ENCODE data around the gene RAP1GDS1. TPM values are rescaled to one million over a fixed set of nuclear protein-coding genes. Genes with fewer than 3 reads are reported as not detected.
A peak's percentile ranks its signal among the peaks of the same experiment; 100 is the strongest.
"Not testable (repeated sequence)": the region's sequence is repeated elsewhere in the genome, so short reads cannot be mapped to it uniquely, and the experiment has no call there.

Gene RAP1GDS1
- total RNA-seq, 1 donor from 2014 or later: 64.5 TPM

GRCh38 chr4:98406819-98407218 is 145.6 kb downstream of the RAP1GDS1 start:
- no peak for DNase-seq (ENCODE audit: low read depth)

GRCh38 chr4:98411731-98412130 is 150.5 kb downstream of the RAP1GDS1 start:
- H3K27me3 ChIP-seq (ENCODE audit: insufficient read depth, low read length): no peaks in the 10 kb centered on the region
- no peak overlapping the region for H3K4me2 ChIP-seq (ENCODE audit: low read length)
- no peaks in the 10 kb centered on the region for H3K79me2 ChIP-seq (ENCODE audit: insufficient read depth, low read length)
- H3K27ac ChIP-seq (ENCODE audit: low read depth, low read length): no peak overlapping the region
- no peaks in the 10 kb centered on the region for H4K20me1 ChIP-seq (ENCODE audit: insufficient read depth, low read length)
- no peak overlapping the region for H3K9ac ChIP-seq (ENCODE audit: low read length)
- H3K4me1 Mint-ChIP-seq (ENCODE audit: low read depth, unreplicated experiment): no peaks in the 10 kb centered on the region
- no peaks in the 10 kb centered on the region for H3K27me3 Mint-ChIP-seq (ENCODE audit: low read depth, unreplicated experiment)
- peaks cover 2% of the 10 kb centered on the region for H3K36me3 ChIP-seq (ENCODE audit: insufficient read depth, low read length)
- peaks cover 11% of the 10 kb centered on the region for H3K36me3 Mint-ChIP-seq (ENCODE audit: low read depth, unreplicated experiment)
- no peak overlapping the region for H2AFZ ChIP-seq (ENCODE audit: low read depth, low read length)
- H3K9me3 Mint-ChIP-seq (ENCODE audit: unreplicated experiment): peaks cover 7% of the 10 kb centered on the region
- DNase-seq (ENCODE audit: low read depth) (no peak), FAIRE-seq (no peak)
- H3K27ac Mint-ChIP-seq (ENCODE audit: unreplicated experiment): no peak overlapping the region
- H3K4me1 ChIP-seq (ENCODE audit: insufficient read depth, low read length): no peaks in the 10 kb centered on the region
- no peak overlapping the region for H3K4me3 ChIP-seq (ENCODE audit: insufficient read depth, low read depth, low read length)
- H3K4me3 Mint-ChIP-seq (ENCODE audit: unreplicated experiment): no peak overlapping the region
- TF ChIP-seq EZH2 (IDR thresholded peaks at IDR 0.05; ENCODE audit: insufficient read depth, low read length) (no peak), CTCF (IDR thresholded peaks at IDR 0.05; ENCODE audit: insufficient read depth, low read depth, low read length) (no peak)
- no peaks in the 10 kb centered on the region for H3K9me3 ChIP-seq (ENCODE audit: insufficient read depth, low read depth, low read length)

More at GRCh38 chr4:98406819-98407218, 145.6 kb downstream of the RAP1GDS1 start:
- Mint-ChIP-seq H3K27me3 (ENCODE audit: low read depth, unreplicated experiment) (no peaks in the 10 kb centered on the region), H3K27ac (ENCODE audit: unreplicated experiment) (no peak overlapping the region), H3K9me3 (ENCODE audit: unreplicated experiment) (no peaks in the 10 kb centered on the region), H3K4me3 (ENCODE audit: unreplicated experiment) (no peak overlapping the region), H3K36me3 (ENCODE audit: low read depth, unreplicated experiment) (no peaks in the 10 kb centered on the region), H3K4me1 (ENCODE audit: low read depth, unreplicated experiment) (no peaks in the 10 kb centered on the region)
- Histone ChIP-seq H3K27ac (ENCODE audit: low read depth, low read length) (no peak overlapping the region), H3K79me2 (ENCODE audit: insufficient read depth, low read length) (no peaks in the 10 kb centered on the region), H3K27me3 (ENCODE audit: insufficient read depth, low read length) (no peaks in the 10 kb centered on the region), H2AFZ (ENCODE audit: low read depth, low read length) (no peak overlapping the region), H3K4me2 (ENCODE audit: low read length) (no peak overlapping the region), H3K36me3 (ENCODE audit: insufficient read depth, low read length) (no peaks in the 10 kb centered on the region), H4K20me1 (ENCODE audit: insufficient read depth, low read length) (no peaks in the 10 kb centered on the region), H3K9ac (ENCODE audit: low read length) (no peak overlapping the region), H3K4me1 (ENCODE audit: insufficient read depth, low read length) (no peaks in the 10 kb centered on the region), H3K4me3 (ENCODE audit: insufficient read depth, low read depth, low read length) (no peak overlapping the region), H3K9me3 (ENCODE audit: insufficient read depth, low read depth, low read length) (no peaks in the 10 kb centered on the region)
- FAIRE-seq: no peak
- TF ChIP-seq EZH2 (IDR thresholded peaks at IDR 0.05; ENCODE audit: insufficient read depth, low read length) (no peak), CTCF (IDR thresholded peaks at IDR 0.05; ENCODE audit: insufficient read depth, low read depth, low read length) (no peak)

GRCh38 chr4:98416844-98417243 is 155.7 kb downstream of the RAP1GDS1 start:
- no peak for TF ChIP-seq EZH2 (IDR thresholded peaks at IDR 0.05; ENCODE audit: insufficient read depth, low read length)
- Histone ChIP-seq H4K20me1 (ENCODE audit: insufficient read depth, low read length) (no peaks in the 10 kb centered on the region), H3K4me3 (ENCODE audit: insufficient read depth, low read depth, low read length) (no peak overlapping the region), H3K4me1 (ENCODE audit: insufficient read depth, low read length) (peaks cover 14% of the 10 kb centered on the region), H3K79me2 (ENCODE audit: insufficient read depth, low read length) (no peaks in the 10 kb centered on the region), H3K9me3 (ENCODE audit: insufficient read depth, low read depth, low read length) (no peaks in the 10 kb centered on the region), H3K4me2 (ENCODE audit: low read length) (no peak overlapping the region), H3K9ac (ENCODE audit: low read length) (no peak overlapping the region), H3K36me3 (ENCODE audit: insufficient read depth, low read length) (peaks cover 6% of the 10 kb centered on the region), H3K27me3 (ENCODE audit: insufficient read depth, low read length) (no peaks in the 10 kb centered on the region), H2AFZ (ENCODE audit: low read depth, low read length) (no peak overlapping the region), H3K27ac (ENCODE audit: low read depth, low read length) (no peak overlapping the region)
- no peak for DNase-seq (ENCODE audit: low read depth)
- no peak for FAIRE-seq
- no peak overlapping the region for H3K4me3 Mint-ChIP-seq (ENCODE audit: unreplicated experiment)
- peaks cover 9% of the 10 kb centered on the region for H3K4me1 Mint-ChIP-seq (ENCODE audit: low read depth, unreplicated experiment)
- H3K27me3 Mint-ChIP-seq (ENCODE audit: low read depth, unreplicated experiment): no peaks in the 10 kb centered on the region
- peaks cover 15% of the 10 kb centered on the region for H3K36me3 Mint-ChIP-seq (ENCODE audit: low read depth, unreplicated experiment)
- no peak overlapping the region for H3K27ac Mint-ChIP-seq (ENCODE audit: unreplicated experiment)
- H3K9me3 Mint-ChIP-seq (ENCODE audit: unreplicated experiment): peaks cover 7% of the 10 kb centered on the region

- not testable (repeated sequence) for H3K27me3 Mint-ChIP-seq (ENCODE audit: low read depth, unreplicated experiment); H3K27me3 ChIP-seq (ENCODE audit: insufficient read depth, low read length); H3K4me2 ChIP-seq (ENCODE audit: low read length); H3K9me3 Mint-ChIP-seq (ENCODE audit: unreplicated experiment); H2AFZ ChIP-seq (ENCODE audit: low read depth, low read length); FAIRE-seq; H4K20me1 ChIP-seq (ENCODE audit: insufficient read depth, low read length); H3K9ac ChIP-seq (ENCODE audit: low read length); DNase-seq (ENCODE audit: low read depth); H3K4me3 Mint-ChIP-seq (ENCODE audit: unreplicated experiment); H3K9me3 ChIP-seq (ENCODE audit: insufficient read depth, low read depth, low read length); H3K4me3 ChIP-seq (ENCODE audit: insufficient read depth, low read depth, low read length); H3K79me2 ChIP-seq (ENCODE audit: insufficient read depth, low read length)
- Histone ChIP-seq H3K4me1 (ENCODE audit: insufficient read depth, low read length) (peaks cover 14% of the 10 kb centered on the region), H3K36me3 (ENCODE audit: insufficient read depth, low read length) (peaks cover 14% of the 10 kb centered on the region), H3K27ac (ENCODE audit: low read depth, low read length) (peak overlapping the region; percentile 69)
- peaks cover 12% of the 10 kb centered on the region for H3K4me1 Mint-ChIP-seq (ENCODE audit: low read depth, unreplicated experiment)
- peaks cover 30% of the 10 kb centered on the region for H3K36me3 Mint-ChIP-seq (ENCODE audit: low read depth, unreplicated experiment)
- H3K27ac Mint-ChIP-seq (ENCODE audit: unreplicated experiment): peak overlapping the region; percentile 79
Measured at GRCh38 chr4:98420151-98420550, 159.0 kb downstream of the RAP1GDS1 start.

Measured in astrocyte (in vitro differentiated cells and primary cell).